CD4-positive, alpha-beta T cell treated with Interleukin-4 for 1 hour (primary cell): ENCODE measurements around the gene CRELD2.

ENCODE experiments used
- DNase-seq, 2 donors: peaks; one replicate each; pipeline ENCODE4 v3.0.0-alpha.2; 2020 to 2022

The CRELD2 gene

GRCh38 chr22:49917974-49918910, at the start of gene CRELD2, which contains the start of gene ALG12:
Gene CRELD2 (plus strand): TSS chr22:49918634. CDS start chr22:49918770, 136 bp downstream.
Gene ALG12 (minus strand): TSS chr22:49918438. CDS start chr22:49913765, 4,673 bp downstream.
- peak; percentile 97 for DNase-seq

GRCh38 chr22:49869086-49869830, 49.2 kb upstream of the CRELD2 start:
- no peak for DNase-seq

GRCh38 chr22:49869845-49870712, 48.4 kb upstream of the CRELD2 start:
- DNase-seq = peak; percentile 21 to 71

- DNase-seq = no peak
Measured at GRCh38 chr22:49871482-49871881, 47.0 kb upstream of the CRELD2 start.

GRCh38 chr22:49872347-49872746, 46.1 kb upstream of the CRELD2 start:
- DNase-seq = no peak

- DNase-seq = no peak
Measured at GRCh38 chr22:49873228-49873940, 45.0 kb upstream of the CRELD2 start.

- DNase-seq = no peak
Measured at GRCh38 chr22:49877642-49878041, 40.8 kb upstream of the CRELD2 start.

- no peak for DNase-seq
Measured at GRCh38 chr22:49878206-49878605, 40.2 kb upstream of the CRELD2 start.

- no peak for DNase-seq
Measured at GRCh38 chr22:49879871-49880270, 38.6 kb upstream of the CRELD2 start.

- no peak for DNase-seq
Measured at GRCh38 chr22:49880281-49880680, 38.2 kb upstream of the CRELD2 start.

GRCh38 chr22:49881856-49882255, 36.6 kb upstream of the CRELD2 start:
- DNase-seq = no peak

GRCh38 chr22:49882519-49883293, 35.7 kb upstream of the CRELD2 start:
- no peak for DNase-seq

- no peak for DNase-seq
Measured at GRCh38 chr22:49883294-49883640, 35.2 kb upstream of the CRELD2 start.

GRCh38 chr22:49884075-49884474, 34.4 kb upstream of the CRELD2 start:
- no peak for DNase-seq

- no peak for DNase-seq
Measured at GRCh38 chr22:49884503-49885260, 33.8 kb upstream of the CRELD2 start.

- no peak for DNase-seq
Measured at GRCh38 chr22:49885281-49885680, 33.2 kb upstream of the CRELD2 start.

GRCh38 chr22:49885881-49886280, 32.6 kb upstream of the CRELD2 start:
- no peak for DNase-seq

GRCh38 chr22:49886346-49887063, 31.9 kb upstream of the CRELD2 start:
- DNase-seq = no peak

- DNase-seq = no peak
Measured at GRCh38 chr22:49887064-49887451, 31.4 kb upstream of the CRELD2 start.

GRCh38 chr22:49887702-49888101, 30.7 kb upstream of the CRELD2 start:
- DNase-seq = no peak
